Smooth muscle cell (in vitro differentiated cells): ENCODE measurements around the gene HOXD3. TPM values are rescaled to one million over a fixed set of nuclear protein-coding genes. Genes with fewer than 3 reads are reported as not detected.
A peak's percentile ranks its signal among the peaks of the same experiment; 100 is the strongest.

Experiments used
- DNase-seq: peaks from one replicate; lab custom pipeline; 2025; ENCODE audit not compliant: unreplicated experiment; lab: John Stamatoyannopoulos, UW
- H2AFZ ChIP-seq: fragments of 200-600 bp; sonication (generic); 2 replicates; pipeline ENCODE4 v1.6.0; 2016; ENCODE audit warnings: antibody characterized with exemption, low read depth, mild to moderate bottlenecking
- H3F3A ChIP-seq: fragments of 200-600 bp; sonication (generic); 2 replicates; pipeline ENCODE4 v1.6.0; 2017; ENCODE audit warnings: antibody characterized with exemption, low read depth
- H3K27ac ChIP-seq: fragments of 200-600 bp; sonication (generic); 2 replicates; pipeline ENCODE4 v1.5.1; 2016; ENCODE audit warnings: low read depth, mild to moderate bottlenecking
- H3K27me3 ChIP-seq: fragments of 200-600 bp; sonication (generic); 2 replicates; pipeline ENCODE4 v1.6.1; 2016; ENCODE audit warnings: low read depth, mild to moderate bottlenecking
- H3K36me3 ChIP-seq: fragments of 200-600 bp; sonication (generic); 2 replicates; pipeline ENCODE4 v1.5.1; 2016; ENCODE audit warnings: low read depth
- H3K4me1 ChIP-seq: fragments of 200-600 bp; sonication (generic); 2 replicates; pipeline ENCODE4 v1.5.1; 2016; ENCODE audit warnings: low read depth
- H3K4me2 ChIP-seq: fragments of 200-600 bp; sonication (generic); 2 replicates; pipeline ENCODE4 v1.6.0; 2016; ENCODE audit warnings: mild to moderate bottlenecking
- H3K4me3 ChIP-seq: fragments of 200-600 bp; sonication (generic); 2 replicates; pipeline ENCODE4 v1.5.1; 2016; ENCODE audit warnings: mild to moderate bottlenecking
- H3K79me2 ChIP-seq: fragments of 200-600 bp; sonication (generic); 2 replicates; pipeline ENCODE4 v1.6.0; 2016; ENCODE audit warnings: low read depth, mild to moderate bottlenecking
- H3K9ac ChIP-seq: fragments of 200-600 bp; sonication (generic); 2 replicates; pipeline ENCODE4 v1.6.0; 2016; ENCODE audit warnings: low read depth
- H3K9me3 ChIP-seq: fragments of 200-600 bp; sonication (generic); replicated peaks from 2 replicates; pipeline ENCODE4 v1.5.1; 2016; ENCODE audit warnings: low read depth
- H4K20me1 ChIP-seq: fragments of 200-600 bp; sonication (generic); 2 replicates; pipeline ENCODE4 v1.6.0; 2016; ENCODE audit warnings: low read depth
- CTCF ChIP-seq: fragments of 200-600 bp; sonication (generic); IDR thresholded peaks from 2 replicates; pipeline ENCODE4 v1.5.1; 2017; ENCODE audit warnings: borderline replicate concordance, mild to moderate bottlenecking, antibody characterized with exemption; ENCODE audit not compliant: insufficient read depth, poor library complexity, severe bottlenecking
- WGBS: methylation state at CpG from one replicate; pipeline ENCODE4 v1.1.7; 2016; ENCODE audit warnings: low lambda C conversion rate; 5-methylcytosine and 5-hydroxymethylcytosine counted together
- polyA plus RNA-seq: library from polyadenylated mRNA; unstranded; fragments of >200 nt; fragmentation: Nextera tagmentation; extraction: Ambion mirVana; gene quantifications from 2 replicates; pipeline ENCODE4 v1.2.1, GENCODE V29; 2016
- total RNA-seq: library from RNA; depleted of rRNA; stranded (reverse); fragments of >200 nt; gene quantifications from 2 replicates; pipeline ENCODE4 v1.2.3, GENCODE V29; 2014

The HOXD3 gene
- total and polyA plus RNA-seq, 2 experiments from 2014 or later = not detected

- TF ChIP-seq CTCF = no peak
- no peaks in the 10 kb centered on the region for H3K4me1 ChIP-seq
- H3K9ac ChIP-seq = no peak overlapping the region
- H3K27me3 ChIP-seq = peaks cover 96% of the 10 kb centered on the region
- no peaks in the 10 kb centered on the region for H3K36me3 ChIP-seq
- 31% methylated on average over 29 of the region's 29 CpGs for WGBS
- no peak overlapping the region for H3K4me2 ChIP-seq
- no peak overlapping the region for H3K27ac ChIP-seq
- peaks cover 18% of the 10 kb centered on the region for H3K79me2 ChIP-seq
- DNase-seq = no peak
- peak overlapping the region; percentile 6 for H3K4me3 ChIP-seq
- H3K9me3 ChIP-seq = no peaks in the 10 kb centered on the region
- peaks cover 97% of the 10 kb centered on the region for H4K20me1 ChIP-seq
- no peaks in the 10 kb centered on the region for H3F3A ChIP-seq
- H2AFZ ChIP-seq = no peak overlapping the region
Observed at GRCh38 chr2:176111846-176112374, 45.2 kb upstream of the HOXD3 start.

GRCh38 chr2:176112375-176113302, 44.5 kb upstream of the HOXD3 start:
- H3K27me3 ChIP-seq = peaks cover 99% of the 10 kb centered on the region
- H3K9ac ChIP-seq = no peak overlapping the region
- H3K9me3 ChIP-seq = no peaks in the 10 kb centered on the region
- H3K27ac ChIP-seq = no peak overlapping the region
- H4K20me1 ChIP-seq = peaks cover 100% of the 10 kb centered on the region
- no peaks in the 10 kb centered on the region for H3K36me3 ChIP-seq
- no peak overlapping the region for H2AFZ ChIP-seq
- peaks cover 18% of the 10 kb centered on the region for H3K79me2 ChIP-seq
- no peak for DNase-seq
- no peaks in the 10 kb centered on the region for H3F3A ChIP-seq
- no peak overlapping the region for H3K4me2 ChIP-seq
- H3K4me1 ChIP-seq = no peaks in the 10 kb centered on the region
- WGBS = 60% methylated on average over 40 of the region's 40 CpGs
- H3K4me3 ChIP-seq = no peak overlapping the region
- TF ChIP-seq CTCF = no peak

GRCh38 chr2:176114120-176114929, 42.8 kb upstream of the HOXD3 start:
- Histone ChIP-seq H3K9me3 (no peaks in the 10 kb centered on the region), H3K4me1 (no peaks in the 10 kb centered on the region), H3K4me3 (no peak overlapping the region), H3K4me2 (no peak overlapping the region), H3F3A (no peaks in the 10 kb centered on the region), H3K9ac (no peak overlapping the region), H3K27me3 (peaks cover 100% of the 10 kb centered on the region), H3K79me2 (peaks cover 18% of the 10 kb centered on the region), H2AFZ (no peak overlapping the region), H3K36me3 (no peaks in the 10 kb centered on the region), H4K20me1 (peaks cover 99% of the 10 kb centered on the region), H3K27ac (no peak overlapping the region)
- TF ChIP-seq CTCF = no peak
- 50% methylated on average over 26 of the region's 26 CpGs for WGBS
- DNase-seq = no peak
